Upper lobe of left lung (tissue), 4 donors: ENCODE measurements around the gene ABAT.

Experiments
- EP300 ChIP-seq, 4 donors: sonication (generic); formaldehyde crosslinking; IDR thresholded peaks; one replicate each; pipeline ENCODE4 v1.5.1; 2017; ENCODE audit warnings: antibody characterized with exemption in 4 of 4, control low read depth in 2 of 4
- TF ChIP-seq, protein P1 (sequence below), 6 experiments: fragments of 450-650 bp in 4 of 6; fragments of 200-600 bp in 2 of 6; sonication (generic) in 2 of 6; IDR thresholded peaks; one replicate each; pipeline ENCODE4 v1.5.1; 2016 to 2019; ENCODE audit warnings: antibody characterized with exemption in 6 of 6

DNA sequence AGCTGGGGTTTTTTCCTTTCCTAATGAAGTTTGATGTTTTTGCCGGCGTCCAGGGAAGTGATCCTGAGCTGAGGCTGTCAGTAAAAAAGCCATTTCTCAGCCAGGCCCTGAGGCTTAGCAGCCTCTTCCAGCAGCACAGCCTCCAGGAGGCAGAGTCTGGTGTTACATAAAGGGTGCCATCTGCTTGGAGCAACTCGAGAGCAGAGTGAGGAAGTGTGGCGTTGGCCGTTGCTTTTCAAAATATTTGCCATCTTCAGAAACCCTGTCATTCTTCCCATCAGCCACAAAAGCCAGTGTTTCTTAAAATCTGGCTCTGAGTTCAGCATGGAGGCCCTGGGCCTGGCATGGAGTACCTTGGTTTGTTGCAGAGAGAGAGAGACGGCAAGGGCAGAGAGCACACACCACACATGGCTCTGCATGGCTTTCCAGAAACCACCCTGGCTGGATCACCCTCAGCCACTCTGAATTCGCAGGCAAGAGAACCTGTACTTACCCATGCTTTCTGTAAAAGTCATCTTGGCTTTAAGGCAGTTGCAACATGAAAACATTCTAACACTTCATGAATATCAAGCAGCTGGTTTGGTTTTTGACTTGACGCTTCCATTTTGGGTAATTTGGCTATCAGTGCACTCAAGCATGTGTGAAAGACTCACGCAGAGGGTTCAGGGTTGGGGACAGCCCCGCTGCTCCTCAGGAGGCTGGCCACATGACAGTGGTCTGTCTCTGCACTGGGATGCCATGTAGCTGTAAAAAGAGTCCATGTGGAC lies 144.3 kb downstream of the ABAT start:
- TF ChIP-seq, protein P1, sequence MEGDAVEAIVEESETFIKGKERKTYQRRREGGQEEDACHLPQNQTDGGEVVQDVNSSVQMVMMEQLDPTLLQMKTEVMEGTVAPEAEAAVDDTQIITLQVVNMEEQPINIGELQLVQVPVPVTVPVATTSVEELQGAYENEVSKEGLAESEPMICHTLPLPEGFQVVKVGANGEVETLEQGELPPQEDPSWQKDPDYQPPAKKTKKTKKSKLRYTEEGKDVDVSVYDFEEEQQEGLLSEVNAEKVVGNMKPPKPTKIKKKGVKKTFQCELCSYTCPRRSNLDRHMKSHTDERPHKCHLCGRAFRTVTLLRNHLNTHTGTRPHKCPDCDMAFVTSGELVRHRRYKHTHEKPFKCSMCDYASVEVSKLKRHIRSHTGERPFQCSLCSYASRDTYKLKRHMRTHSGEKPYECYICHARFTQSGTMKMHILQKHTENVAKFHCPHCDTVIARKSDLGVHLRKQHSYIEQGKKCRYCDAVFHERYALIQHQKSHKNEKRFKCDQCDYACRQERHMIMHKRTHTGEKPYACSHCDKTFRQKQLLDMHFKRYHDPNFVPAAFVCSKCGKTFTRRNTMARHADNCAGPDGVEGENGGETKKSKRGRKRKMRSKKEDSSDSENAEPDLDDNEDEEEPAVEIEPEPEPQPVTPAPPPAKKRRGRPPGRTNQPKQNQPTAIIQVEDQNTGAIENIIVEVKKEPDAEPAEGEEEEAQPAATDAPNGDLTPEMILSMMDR (IDR thresholded peaks at IDR 0.05), result no peak
- no peak for TF ChIP-seq EP300 (IDR thresholded peaks at IDR 0.05)
